ENCODE measurements around the gene MAP3K4.

GRCh38 chr6:160996131-160996601, 4.6 kb downstream of the MAP3K4 start:
- no peak for TF ChIP-seq EP300 (conservative IDR thresholded peaks at IDR 0.05; ENCODE audit: poor library complexity, severe bottlenecking)
- TF ChIP-seq SMC3 (conservative IDR thresholded peaks at IDR 0.05; ENCODE audit: poor library complexity): no peak
- TF ChIP-seq CTCF (IDR thresholded peaks at IDR 0.05; ENCODE audit: poor library complexity, severe bottlenecking): no peak
- no peak for TF ChIP-seq RAD21 (conservative IDR thresholded peaks at IDR 0.05)
- TF ChIP-seq POLR2AphosphoS5 (IDR thresholded peaks at IDR 0.05): no peak
- no peak for TF ChIP-seq EZH2 (IDR thresholded peaks at IDR 0.05; ENCODE audit: borderline replicate concordance, insufficient read depth, low read length, poor library complexity, severe bottlenecking)
- TF ChIP-seq MXI1 (conservative IDR thresholded peaks at IDR 0.05; ENCODE audit: poor library complexity, severe bottlenecking): no peak
- TF ChIP-seq REST (IDR thresholded peaks at IDR 0.05; ENCODE audit: borderline replicate concordance): no peak
- no peak for TF ChIP-seq TAF1 (IDR thresholded peaks at IDR 0.05; ENCODE audit: low read depth)
